Myocyte (in vitro differentiated cells): ENCODE results near the gene MAP4K1. TPM values are rescaled to one million over a fixed set of nuclear protein-coding genes. Genes with fewer than 3 reads are reported as not detected.
"Not testable (repeated sequence)": the region's sequence is repeated elsewhere in the genome, so short reads cannot be mapped to it uniquely, and the experiment has no call there.

ENCODE experiments used
- DNase-seq: peaks from one replicate; pipeline ENCODE4 v3.0.0-alpha.2; 2012; ENCODE audit warnings: low read depth
- total RNA-seq: library from RNA; depleted of rRNA; stranded (reverse); fragments of >200 nt; gene quantifications from 2 replicates; pipeline ENCODE4 v1.2.3, GENCODE V29; 2014

The MAP4K1 gene
- total RNA-seq, 1 donor from 2014 or later, result 0.13 TPM

- peak; percentile 22 for DNase-seq
Observed at GRCh38 chr19:38579304-38579703, 38.4 kb downstream of the MAP4K1 start.

DNA sequence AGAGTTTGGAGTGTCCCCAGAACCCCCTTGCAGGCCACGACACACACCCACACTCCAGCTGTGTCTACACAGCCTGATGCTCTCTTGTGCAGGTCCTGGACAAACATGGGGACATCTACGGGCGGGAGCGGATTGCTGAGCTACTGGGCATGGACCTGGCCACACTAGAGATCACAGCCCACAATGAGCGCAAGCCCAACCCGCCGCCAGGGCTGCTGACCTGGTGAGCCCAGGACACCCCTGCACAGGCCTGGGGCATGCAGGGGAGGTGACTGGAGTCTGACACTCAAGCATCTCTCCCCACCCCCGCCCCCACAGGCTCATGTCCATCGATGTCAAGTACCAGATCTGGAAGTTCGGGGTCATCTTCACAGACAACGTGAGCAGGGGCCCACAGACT lies 39.9 kb downstream of the MAP4K1 start:
- no peak for DNase-seq

GRCh38 chr19:38571682-38572081 lies 46.1 kb downstream of the MAP4K1 start:
- no peak for DNase-seq

GRCh38 chr19:38569368-38569983 lies 48.3 kb downstream of the MAP4K1 start:
- peak; percentile 28 for DNase-seq

GRCh38 chr19:38565691-38566105 lies 52.1 kb downstream of the MAP4K1 start:
- DNase-seq, result no peak

GRCh38 chr19:38564981-38565690 lies 52.6 kb downstream of the MAP4K1 start:
- no peak for DNase-seq

DNA sequence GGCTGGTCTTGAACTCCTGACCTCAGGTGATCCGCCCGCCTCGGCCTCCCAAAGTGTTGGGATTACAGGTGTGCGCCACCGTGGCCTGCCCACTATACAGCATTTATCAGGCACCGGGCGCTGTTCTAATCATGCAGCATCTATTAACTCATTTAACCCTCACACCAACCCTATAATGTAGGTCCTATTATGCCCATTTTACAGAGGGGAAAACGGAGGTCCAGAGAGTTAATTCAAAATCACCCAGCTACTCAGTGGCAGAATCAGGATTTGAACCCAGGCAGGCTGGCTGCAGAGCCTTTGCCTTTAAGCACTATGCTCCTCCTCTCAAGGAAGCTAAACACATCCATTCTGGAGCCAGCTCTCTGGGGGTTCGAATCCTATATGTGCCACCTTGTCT lies 54.3 kb downstream of the MAP4K1 start:
- no peak for DNase-seq

GRCh38 chr19:38562096-38562495 lies 55.7 kb downstream of the MAP4K1 start:
- no peak for DNase-seq

DNA sequence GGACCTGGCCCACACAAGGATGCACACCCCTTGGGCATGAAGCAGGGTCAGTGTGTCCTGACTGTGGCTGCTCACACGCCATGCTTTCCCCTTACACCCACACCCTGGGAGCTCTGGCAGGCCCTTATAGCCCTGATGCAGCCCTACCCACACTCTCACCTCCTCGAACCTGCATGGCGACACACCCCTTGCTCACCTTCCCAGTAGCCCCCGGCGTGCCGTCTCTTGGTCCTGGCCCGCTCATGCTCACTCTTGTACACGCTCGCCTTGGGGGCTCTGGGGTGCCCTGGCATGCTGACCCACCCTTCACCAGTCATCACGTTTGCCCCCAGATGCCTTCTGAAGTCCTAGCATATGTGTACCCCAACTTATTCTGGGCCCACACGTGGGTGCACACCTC lies 56.1 kb downstream of the MAP4K1 start:
- DNase-seq, result no peak

DNA sequence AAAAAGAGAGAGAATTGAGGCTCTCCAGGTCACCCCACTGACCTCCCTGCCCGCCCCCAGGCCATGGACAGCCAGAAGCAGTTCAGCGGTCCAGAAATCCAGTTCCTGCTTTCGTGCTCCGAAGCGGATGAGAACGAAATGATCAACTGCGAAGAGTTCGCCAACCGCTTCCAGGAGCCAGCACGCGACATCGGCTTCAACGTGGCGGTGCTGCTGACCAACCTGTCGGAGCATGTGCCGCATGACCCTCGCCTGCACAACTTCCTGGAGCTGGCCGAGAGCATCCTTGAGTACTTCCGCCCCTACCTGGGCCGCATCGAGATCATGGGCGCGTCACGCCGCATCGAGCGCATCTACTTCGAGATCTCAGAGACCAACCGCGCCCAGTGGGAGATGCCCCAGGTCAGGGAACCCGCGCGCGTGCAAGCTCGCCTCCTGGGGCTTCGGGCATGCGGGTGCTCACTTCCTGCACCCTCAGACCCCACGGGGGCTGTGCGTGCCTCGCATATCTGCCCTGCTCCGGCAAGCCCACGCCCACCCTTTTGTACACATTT lies 56.6 kb downstream of the MAP4K1 start:
- DNase-seq, result no peak

DNA sequence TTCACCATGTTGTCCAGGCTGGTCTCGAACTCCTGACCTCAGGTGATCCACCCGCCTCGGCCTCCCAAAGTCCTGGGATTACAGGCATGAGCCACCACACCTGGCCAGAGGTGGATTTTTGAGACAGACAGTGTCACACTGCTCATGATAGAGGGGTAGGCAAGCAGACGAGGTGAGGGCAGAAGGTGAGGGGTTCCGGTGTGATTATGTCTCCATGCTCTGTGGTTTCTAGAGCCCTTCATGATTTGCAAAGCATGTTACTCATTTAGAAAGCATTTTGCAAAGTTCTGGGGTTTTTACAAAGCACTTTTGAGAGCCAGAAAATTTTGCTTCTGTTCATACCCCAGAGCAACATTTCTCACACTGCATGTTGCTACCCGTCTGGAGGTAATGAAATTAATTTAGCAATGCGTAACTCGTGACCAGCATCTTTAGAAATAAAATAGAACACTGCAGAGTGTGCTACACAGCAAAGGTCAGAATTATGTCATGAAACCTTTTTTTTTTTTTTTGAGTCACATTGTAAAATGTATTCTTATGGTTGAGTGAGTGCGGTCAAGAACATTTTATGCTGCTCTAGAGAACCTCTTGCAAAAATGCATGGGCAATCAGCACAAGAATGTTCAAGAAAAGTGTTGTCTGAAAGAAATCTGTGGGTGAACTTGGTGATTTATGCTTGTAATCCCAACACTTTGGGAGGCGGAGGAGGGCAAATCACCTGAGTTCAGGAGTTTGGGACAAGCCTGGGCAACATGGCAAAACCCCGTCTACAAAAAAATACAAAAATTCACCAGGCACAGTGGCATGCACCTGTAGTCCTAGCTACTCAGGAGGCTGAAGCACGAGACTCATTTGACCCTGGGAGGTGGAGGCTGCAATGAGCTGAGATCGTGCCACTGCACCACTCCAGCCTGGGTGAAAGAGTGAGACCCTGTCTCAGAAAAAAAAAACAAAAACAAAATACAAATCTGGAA lies 58.0 kb downstream of the MAP4K1 start:
- DNase-seq, result no peak

GRCh38 chr19:38558933-38559332 lies 58.8 kb downstream of the MAP4K1 start:
- not testable (repeated sequence) for DNase-seq

DNA sequence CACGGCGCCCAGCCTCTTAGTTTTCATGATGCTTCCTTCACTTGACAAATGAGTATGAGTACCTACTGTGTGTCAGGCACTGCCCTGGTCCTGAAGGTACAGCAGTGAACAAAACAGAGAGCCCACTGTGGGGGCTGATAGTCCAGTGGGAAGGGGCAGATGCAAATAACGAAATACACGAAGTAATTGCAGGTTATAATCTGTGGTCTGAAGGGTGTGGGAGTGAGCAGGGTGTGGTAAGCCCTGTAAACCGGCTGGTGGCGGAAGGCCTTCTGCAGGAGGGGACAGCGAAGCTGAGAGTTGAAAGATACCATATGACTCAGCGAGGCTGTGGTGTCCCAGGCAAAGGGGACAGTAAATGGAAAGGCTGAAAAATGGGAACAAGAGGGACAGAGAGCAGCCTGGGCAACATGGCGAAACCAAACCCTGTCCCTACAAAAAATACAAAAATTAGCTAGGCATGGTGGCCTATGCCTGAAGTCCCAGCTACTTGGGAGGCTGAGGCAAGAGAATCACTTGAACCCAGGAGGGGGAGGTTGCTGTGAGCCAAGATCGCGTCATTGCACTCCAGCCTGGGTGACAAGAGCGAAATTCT lies 60.5 kb downstream of the MAP4K1 start:
- peak; percentile 31 for DNase-seq

DNA sequence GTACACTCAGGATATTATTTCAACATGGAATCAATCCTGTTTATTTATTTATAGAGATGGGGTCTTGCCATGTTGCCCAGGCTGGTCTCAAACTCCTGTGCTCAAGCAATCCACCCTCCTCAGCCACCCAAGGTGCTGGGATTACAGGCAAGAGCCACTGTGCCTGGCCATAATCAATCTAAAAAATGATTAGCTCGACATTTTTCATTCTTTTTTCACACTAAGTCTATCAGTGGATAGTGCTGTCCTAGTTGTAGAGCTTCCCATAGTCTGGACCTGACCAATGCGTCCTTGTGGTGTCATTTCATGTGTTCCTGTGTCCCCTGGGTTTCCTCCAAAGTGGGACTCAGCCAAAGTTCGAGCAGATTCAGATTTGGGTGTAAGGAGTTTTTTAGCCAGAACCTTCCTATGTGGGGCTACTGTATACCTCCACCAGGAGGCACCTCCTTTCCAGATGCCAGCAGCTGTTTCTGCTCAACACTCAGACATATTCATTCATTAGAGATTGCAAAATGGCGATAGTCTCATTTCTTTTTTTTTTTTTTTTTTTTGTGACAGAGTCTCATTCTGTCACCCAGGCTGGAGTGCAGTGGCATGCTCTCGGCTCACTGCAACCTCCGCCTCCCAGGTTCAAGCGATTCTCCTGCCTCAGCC lies 61.1 kb downstream of the MAP4K1 start:
- DNase-seq, result no peak

GRCh38 chr19:38555200-38555599 lies 62.6 kb downstream of the MAP4K1 start:
- no peak for DNase-seq

DNA sequence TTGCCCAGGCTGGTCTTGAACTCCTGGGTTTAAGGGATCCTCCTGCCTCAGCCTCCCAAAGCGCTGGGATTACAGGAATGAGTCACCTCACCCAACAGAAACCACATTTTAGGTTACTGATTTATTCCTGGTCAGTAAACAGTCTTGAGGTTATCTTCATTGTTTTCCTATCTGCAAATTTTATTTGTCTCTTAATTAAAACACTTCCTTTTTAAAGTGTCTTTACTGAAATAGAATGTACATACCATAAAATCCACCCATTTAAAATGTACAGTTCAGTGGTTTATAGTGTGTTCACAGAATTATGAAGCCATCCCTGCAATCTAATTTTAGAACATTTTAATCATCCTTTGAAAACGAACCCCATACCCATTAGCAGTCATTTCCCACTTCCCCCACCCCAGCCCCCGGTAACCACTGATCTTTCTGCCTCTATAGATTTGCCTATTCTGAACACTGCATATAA lies 63.0 kb downstream of the MAP4K1 start:
- DNase-seq, result no peak

- not testable (repeated sequence) for DNase-seq
Observed at GRCh38 chr19:38553239-38553638, 64.5 kb downstream of the MAP4K1 start.

GRCh38 chr19:38551450-38551813 lies 66.3 kb downstream of the MAP4K1 start:
- no peak for DNase-seq

DNA sequence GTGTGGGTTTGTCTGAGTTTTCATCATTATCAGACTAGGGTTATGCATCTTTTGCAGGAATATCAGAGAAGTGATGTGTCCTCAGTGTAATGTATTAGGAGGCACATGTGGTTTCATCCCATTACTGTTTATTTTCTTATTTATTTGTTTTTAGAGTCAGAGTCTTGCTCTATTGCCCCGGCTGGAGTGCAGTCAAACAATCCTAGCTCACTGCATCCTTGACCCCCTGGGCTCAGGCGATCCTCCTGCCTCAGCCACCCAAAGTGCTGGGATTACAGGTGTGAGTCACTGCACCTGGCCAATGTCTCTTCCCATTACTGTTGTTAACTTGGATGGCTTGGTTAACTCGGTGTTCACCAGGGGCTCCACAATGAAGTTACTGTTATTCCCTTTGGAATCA lies 67.4 kb downstream of the MAP4K1 start:
- no peak for DNase-seq

DNA sequence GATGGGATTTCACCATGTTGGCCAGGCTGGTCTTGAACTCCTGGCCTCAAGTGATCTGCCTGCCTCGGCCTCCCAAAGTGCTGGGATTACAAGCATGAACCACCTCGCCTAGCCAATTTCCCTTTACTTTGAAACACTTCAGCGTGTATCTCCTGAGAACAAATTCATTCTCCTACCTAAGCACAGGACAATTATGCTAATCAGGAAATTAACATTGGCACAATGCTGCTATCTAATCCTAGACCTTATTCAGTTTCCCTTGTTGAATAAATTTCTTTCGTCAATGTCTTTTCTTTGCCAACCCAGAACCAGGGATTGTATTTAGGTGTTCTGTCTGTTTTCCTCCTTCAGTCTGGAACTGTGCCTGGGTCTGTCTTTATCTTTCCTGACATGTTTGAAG lies 67.8 kb downstream of the MAP4K1 start:
- DNase-seq, result no peak

- DNase-seq, result no peak
Observed at GRCh38 chr19:38549061-38549460, 68.7 kb downstream of the MAP4K1 start.
